GM10248 (cell line): ENCODE data around the gene IL10RB.

ENCODE experiments used
- CTCF ChIA-PET: fragments of 300-600 bp; sonication (Branson Sonifier 250); formaldehyde crosslinking; extraction: SDS; loops from one replicate; lab custom pipeline; 2021; ENCODE audit warnings: antibody characterized with exemption; lab: Yijun Ruan, JAX
- POLR2A ChIA-PET: fragments of 350-650 bp; sonication (Branson Sonifier 250); formaldehyde crosslinking; extraction: SDS; loops from one replicate; lab custom pipeline; 2020; ENCODE audit warnings: antibody characterized with exemption; lab: Yijun Ruan, JAX
- DNase-seq: peaks from one replicate; pipeline ENCODE4 v3.0.0; 2012; ENCODE audit errors: extremely low spot score
- CTCF ChIP-seq: IDR thresholded peaks from 2 replicates; pipeline ENCODE4 v1.5.1; 2012; ENCODE audit warnings: mild to moderate bottlenecking, low read depth; ENCODE audit errors: extremely low read depth, missing control alignments, control extremely low read depth

IL10RB gene

GRCh38 chr21:33281096-33281652 lies 15.0 kb downstream of the IL10RB start:
- DNase-seq = no peak
- no peak for TF ChIP-seq CTCF
- ChIA-PET POLR2A (no interaction called here), CTCF (interaction anchor here (0.9 to 1.5 kb wide), 4 partner anchors 13 to 163 kb away, joined by 3 to 8 read pairs (median 4); no protein-coding TSS in a partner anchor)

DNA sequence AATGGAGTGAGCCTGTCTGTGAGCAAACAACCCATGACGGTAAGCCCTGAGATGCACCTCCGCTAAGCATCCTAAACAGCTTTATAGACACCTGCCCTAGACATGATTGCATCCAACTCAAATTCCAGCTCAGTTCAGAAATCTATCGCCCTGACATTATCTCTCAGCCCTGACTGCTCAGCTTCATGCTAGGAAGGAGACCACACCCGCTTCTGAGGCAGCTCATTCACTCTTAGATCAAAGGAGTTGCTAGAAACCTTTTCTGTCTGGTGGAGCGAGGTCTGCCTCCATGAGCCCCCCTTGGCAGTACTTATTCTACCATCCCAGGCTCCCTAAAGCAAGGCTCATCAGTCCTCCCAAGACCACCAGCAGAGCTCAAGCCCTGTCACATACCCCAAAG lies 17.0 kb downstream of the IL10RB start:
- ChIA-PET POLR2A (no interaction called here), CTCF (interaction anchor here (1.1 to 1.4 kb wide), 2 partner anchors 78 to 86 kb away, joined by 4 read pairs; no protein-coding TSS in a partner anchor)
- TF ChIP-seq CTCF = no peak
- no peak for DNase-seq

DNA sequence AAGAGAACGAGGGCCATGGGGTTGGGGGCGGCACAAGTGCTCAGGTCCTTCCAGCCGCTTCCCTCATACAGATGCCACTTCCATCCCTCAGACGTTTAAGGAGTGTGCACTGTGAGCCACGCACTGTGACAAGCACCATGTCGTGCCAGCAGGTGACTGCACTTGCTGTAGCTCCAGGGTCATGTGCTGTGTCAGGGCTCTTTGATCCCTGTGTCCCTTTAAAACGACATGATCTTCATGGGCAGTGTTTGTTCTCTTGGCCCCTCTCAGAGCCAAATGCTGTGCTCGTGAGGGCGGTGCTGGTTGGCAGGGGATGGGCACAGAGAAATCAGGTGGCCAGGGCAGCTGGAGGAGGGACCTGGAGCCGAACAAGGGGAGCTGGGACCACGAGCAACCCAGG lies 19.9 kb downstream of the IL10RB start:
- ChIA-PET POLR2A (no interaction called here), CTCF (interaction anchor here (0.6 to 1.8 kb wide), 5 partner anchors 10 to 21 kb away, joined by 3 to 6 read pairs (median 3); no protein-coding TSS in a partner anchor)
- no peak for DNase-seq
- no peak for TF ChIP-seq CTCF

DNA sequence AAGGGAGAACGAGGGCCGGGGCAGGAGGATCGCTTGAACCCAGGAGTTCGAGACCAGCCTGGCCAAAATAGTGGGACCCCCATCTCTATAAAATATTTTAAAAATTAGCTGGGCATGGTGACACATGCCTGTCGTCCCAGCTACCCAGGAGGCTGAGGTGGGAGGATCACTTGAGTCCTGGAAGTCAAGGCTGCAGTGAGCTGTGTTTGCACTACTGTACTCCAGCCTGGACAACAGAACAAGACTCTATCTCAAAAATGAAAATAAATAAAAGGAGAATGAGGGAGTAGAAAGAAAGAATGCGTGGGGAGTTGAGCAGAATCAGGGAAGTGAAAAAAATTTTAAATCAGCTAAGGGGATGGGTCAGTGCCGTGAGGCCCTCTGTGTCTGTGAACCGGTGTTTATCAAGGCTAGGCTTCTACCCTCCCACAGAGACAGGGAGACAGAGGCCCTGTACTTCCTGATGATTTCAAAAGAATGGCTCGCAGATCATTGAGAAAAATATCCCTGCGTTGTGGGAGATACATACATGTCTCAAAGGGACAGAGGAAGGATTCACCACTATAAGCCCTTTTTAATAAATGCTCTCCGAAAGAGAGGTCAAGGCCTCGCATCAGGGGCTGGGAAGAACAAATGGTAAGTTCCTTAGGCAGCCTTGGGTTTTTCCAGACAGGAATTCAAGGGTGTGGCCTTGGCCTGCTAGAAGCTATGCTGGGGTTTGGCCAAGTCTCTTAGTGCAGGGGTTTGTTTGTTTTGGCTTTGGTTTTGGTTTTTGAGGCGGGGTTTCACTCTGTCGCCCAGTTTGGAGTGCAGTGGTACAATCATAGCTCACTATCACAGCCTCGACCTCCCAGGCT lies 20.7 kb downstream of the IL10RB start:
- ChIA-PET CTCF (interaction anchor here (0.9 to 1.8 kb wide), 6 partner anchors 8 to 22 kb away, joined by 3 to 6 read pairs (median 3); no protein-coding TSS in a partner anchor), POLR2A (no interaction called here)
- TF ChIP-seq CTCF = no peak
- no peak for DNase-seq

DNA sequence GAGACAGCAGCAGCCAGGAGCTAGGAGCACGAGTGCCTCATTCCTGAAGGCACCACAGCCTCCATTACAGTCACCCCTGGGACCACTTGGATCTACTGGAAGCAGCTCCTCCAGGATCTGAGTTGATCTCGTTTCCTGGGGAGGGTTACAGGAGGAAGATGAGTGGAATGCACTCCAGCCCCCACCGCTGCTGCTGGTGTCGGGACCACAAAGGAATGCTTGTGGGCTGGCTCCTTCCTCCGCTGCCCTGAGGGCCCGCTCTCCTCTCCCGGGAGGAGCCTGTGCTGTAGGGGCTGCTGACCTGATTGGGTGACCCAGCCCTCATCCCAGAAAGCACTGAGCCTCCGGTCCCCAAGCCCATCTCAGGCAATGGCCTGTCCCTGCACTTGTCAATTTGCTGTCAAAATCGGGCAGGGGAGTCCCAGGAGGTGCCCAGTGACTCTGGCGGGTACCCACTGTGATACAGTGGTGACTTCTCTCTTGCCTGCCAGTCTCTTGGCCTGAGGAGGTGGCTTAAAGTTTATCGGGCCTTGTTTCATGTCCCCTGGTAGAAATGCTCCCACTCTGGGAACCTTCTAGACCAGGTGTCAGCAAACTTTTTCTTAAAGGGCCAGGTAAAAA lies 23.1 kb downstream of the IL10RB start:
- ChIA-PET CTCF (interaction anchor here (1.0 to 1.7 kb wide), 2 partner anchors 11 to 90 kb away, joined by 3 to 4 read pairs; no protein-coding TSS in a partner anchor), POLR2A (no interaction called here)
- no peak for DNase-seq
- TF ChIP-seq CTCF = no peak

- no peak for DNase-seq
- CTCF ChIA-PET = no interaction called here
- POLR2A ChIA-PET = no interaction called here
- TF ChIP-seq CTCF = no peak
Observed at GRCh38 chr21:33290441-33290840, 24.3 kb downstream of the IL10RB start.
